HL-60 (cell line): ENCODE results near the gene ATG4B.

ENCODE experiments used
- DNase-seq, 2 experiments: peaks; one replicate each; pipeline ENCODE4 v3.0.0-alpha.2; 2010 to 2020; ENCODE audit warnings: low read depth in 1 of 2, low spot score in 1 of 2
- H3K27ac ChIP-seq: fragments of 250-450 bp; sonication (Bioruptor Pico); replicated peaks from 2 replicates; pipeline ENCODE4 v1.5.1; 2020; ENCODE audit warnings: mild to moderate bottlenecking, moderate library complexity
- H3K27me3 ChIP-seq: fragments of 250-450 bp; sonication (Bioruptor Pico); 2 replicates; pipeline ENCODE4 v1.5.1; 2021; ENCODE audit warnings: mild to moderate bottlenecking, moderate library complexity; ENCODE audit not compliant: insufficient read depth, poor library complexity, severe bottlenecking
- H3K4me3 ChIP-seq: replicated peaks from 2 replicates; pipeline ENCODE4 v1.5.1; 2011; ENCODE audit warnings: mild to moderate bottlenecking, control low read depth, low read length; ENCODE audit not compliant: insufficient read depth
- CTCF ChIP-seq: IDR thresholded peaks from one replicate; pipeline ENCODE4 v1.5.1; 2011; ENCODE audit warnings: low read length, control low read depth, inconsistent platforms; ENCODE audit not compliant: insufficient read depth
- GABPA ChIP-seq: IDR thresholded peaks from 2 replicates; pipeline ENCODE4 v1.6.1; 2012; ENCODE audit warnings: low read depth
- POLR2AphosphoS5 ChIP-seq: IDR thresholded peaks from 2 replicates; pipeline ENCODE4 v1.6.1; 2012; ENCODE audit warnings: low read depth
- REST ChIP-seq: IDR thresholded peaks from 2 replicates; pipeline ENCODE4 v1.6.1; 2012; ENCODE audit warnings: low read depth; ENCODE audit not compliant: insufficient replicate concordance
- SPI1 ChIP-seq: IDR thresholded peaks from 2 replicates; pipeline ENCODE4 v1.6.1; 2012; ENCODE audit warnings: low read depth, mild to moderate bottlenecking, borderline replicate concordance

The ATG4B gene

GRCh38 chr2:241635756-241636155 is 1.7 kb upstream of the ATG4B start:
- Histone ChIP-seq H3K4me3 (peak overlapping the region; percentile 83), H3K27ac (peak overlapping the region; percentile 71), H3K27me3 (no peaks in the 10 kb centered on the region)
- DNase-seq, result peak in 1 of 2 experiments; percentile 25
- TF ChIP-seq CTCF (no peak), GABPA (no peak), REST (no peak), POLR2AphosphoS5 (no peak), SPI1 (no peak)

GRCh38 chr2:241636182-241637017 is 1.1 kb upstream of the ATG4B start:
- TF ChIP-seq POLR2AphosphoS5, result 0 out of 2 replicates have a peak, but pooled peaks have one; percentile 8
- no peak for TF ChIP-seq GABPA
- peak overlapping the region; percentile 71 for H3K27ac ChIP-seq
- peak in 1 of 2 experiments; percentile 30 for DNase-seq

GRCh38 chr2:241637795-241638660 is 535 bp downstream of the ATG4B start:
- TF ChIP-seq CTCF (no peak), POLR2AphosphoS5 (no peak), REST (no peak), SPI1 (no peak), GABPA (0 out of 2 replicates have a peak, but pooled peaks have one; percentile 7)
- peak in 1 of 2 experiments; percentile 44 for DNase-seq

More at GRCh38 chr2:241636182-241637017, 1.1 kb upstream of the ATG4B start:
- Histone ChIP-seq H3K4me3 (peak overlapping the region; percentile 83), H3K27me3 (no peaks in the 10 kb centered on the region)

GRCh38 chr2:241638940-241639339 is 1.4 kb downstream of the ATG4B start:
- Histone ChIP-seq H3K27me3 (no peaks in the 10 kb centered on the region), H3K4me3 (no peak overlapping the region), H3K27ac (no peak overlapping the region)
- no peak for DNase-seq
- TF ChIP-seq POLR2AphosphoS5 (no peak), CTCF (no peak), SPI1 (no peak), GABPA (no peak), REST (no peak)

More at GRCh38 chr2:241637795-241638660, 535 bp downstream of the ATG4B start:
- H3K4me3 ChIP-seq, result peak overlapping the region; percentile 83
- no peaks in the 10 kb centered on the region for H3K27me3 ChIP-seq
- H3K27ac ChIP-seq, result peak overlapping the region; percentile 99
